ENCODE results near the gene KCND3. TPM values are rescaled to one million over a fixed set of nuclear protein-coding genes. Genes with fewer than 3 reads are reported as not detected.
"Not testable (repeated sequence)": the region's sequence is repeated elsewhere in the genome, so short reads cannot be mapped to it uniquely, and the experiment has no call there.

The KCND3 gene
- total RNA-seq, 1 donor from 2014 or later, result 19.8 TPM

DNA sequence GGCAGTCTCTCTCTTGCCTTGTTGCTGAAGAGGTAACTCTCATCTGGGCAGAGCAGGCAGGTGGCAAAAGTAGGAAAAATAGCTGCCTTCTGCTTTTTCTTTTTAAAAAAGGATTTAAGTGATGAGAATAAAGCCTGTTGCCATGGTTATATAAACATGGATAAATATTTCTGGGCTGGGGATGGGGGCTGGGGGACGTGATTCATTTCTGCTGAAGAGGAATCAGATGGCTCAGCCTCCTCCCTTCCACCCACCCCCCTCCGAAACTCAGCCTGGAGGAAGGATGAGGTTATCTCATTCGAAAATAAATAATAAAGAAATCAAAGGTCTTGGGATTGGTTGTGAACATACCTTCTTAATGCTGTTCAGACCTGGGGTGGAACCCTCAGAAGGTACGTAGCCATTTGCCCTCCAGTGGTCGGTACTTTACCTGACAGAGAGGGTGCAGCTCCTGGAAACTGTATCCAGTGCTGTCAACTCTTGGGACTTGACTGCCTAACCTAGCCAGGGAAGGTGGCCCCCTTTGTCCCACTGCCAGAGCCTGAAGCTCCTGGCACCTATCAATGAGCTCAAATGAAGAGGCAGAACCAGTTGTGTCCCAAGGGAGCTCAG, 246.4 kb downstream of the KCND3 start:
- intact Hi-C loops (cut with micrococcal nuclease), result no loop called here
- DNase-seq, result no peak
- no peak for ATAC-seq

DNA sequence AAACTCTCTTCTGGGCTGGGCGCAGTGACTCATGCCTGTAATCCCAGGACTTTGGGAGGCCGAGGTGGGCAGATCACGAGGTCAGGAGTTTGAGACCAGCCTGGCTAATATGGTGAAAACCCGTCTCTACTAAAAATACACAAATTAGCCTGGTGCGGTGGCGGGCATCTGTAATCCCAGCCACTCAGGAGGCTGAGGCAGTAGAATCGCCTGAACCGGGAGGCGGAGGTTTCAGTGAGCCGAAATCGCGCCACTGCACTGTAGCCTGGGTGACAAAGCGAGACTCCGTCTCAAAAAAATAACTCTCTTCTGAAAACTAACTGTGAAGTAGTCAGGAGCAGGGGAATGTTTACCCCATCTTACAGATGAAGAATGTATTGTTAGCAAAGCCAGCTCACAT, 247.2 kb downstream of the KCND3 start:
- intact Hi-C loops (cut with micrococcal nuclease); ATAC-seq; DNase-seq: not testable (repeated sequence)

DNA sequence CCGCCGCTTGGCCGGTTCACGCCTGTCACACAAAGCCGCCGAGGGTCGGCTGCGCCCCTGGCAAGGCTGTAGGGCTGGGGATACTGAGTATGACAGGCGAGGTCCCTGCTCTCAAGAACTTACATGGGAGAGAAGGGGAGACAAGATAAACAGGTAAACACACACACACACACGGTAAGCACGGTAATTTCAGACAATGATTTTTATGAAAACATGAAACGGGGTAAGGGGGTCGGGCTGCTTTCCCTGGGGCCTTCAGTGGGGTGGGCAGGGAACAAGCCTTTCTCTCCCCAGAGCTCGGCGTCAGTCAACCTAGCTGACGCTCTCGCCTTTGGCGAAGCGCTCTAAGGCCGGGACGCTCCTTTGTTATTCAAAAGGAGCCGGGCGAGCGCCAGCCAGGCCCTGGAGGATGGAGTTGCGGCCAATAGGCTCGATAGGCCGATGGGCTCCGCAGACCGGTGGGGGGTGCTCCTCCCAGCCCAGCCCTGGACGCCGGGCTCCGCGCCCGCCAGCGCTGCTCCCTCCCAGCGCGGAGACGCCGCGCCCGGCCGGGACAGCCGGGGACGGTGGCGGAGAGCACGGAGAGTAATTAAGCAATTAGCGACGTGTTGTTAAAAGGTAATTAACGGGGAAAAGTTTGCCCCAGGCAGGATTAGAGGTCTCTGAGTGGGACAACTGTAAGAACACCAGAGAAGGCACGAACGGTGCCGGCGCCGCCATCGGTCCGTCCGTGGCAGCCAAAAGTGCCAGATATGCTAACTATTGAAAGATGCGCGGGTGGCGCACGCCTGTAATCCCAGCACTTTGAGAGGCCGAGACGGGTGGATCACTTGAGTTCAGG, 249.3 kb downstream of the KCND3 start:
- DNase-seq (peak; percentile 86), ATAC-seq (peak; percentile 63)
- intact Hi-C loops (cut with micrococcal nuclease), result no loop called here

DNA sequence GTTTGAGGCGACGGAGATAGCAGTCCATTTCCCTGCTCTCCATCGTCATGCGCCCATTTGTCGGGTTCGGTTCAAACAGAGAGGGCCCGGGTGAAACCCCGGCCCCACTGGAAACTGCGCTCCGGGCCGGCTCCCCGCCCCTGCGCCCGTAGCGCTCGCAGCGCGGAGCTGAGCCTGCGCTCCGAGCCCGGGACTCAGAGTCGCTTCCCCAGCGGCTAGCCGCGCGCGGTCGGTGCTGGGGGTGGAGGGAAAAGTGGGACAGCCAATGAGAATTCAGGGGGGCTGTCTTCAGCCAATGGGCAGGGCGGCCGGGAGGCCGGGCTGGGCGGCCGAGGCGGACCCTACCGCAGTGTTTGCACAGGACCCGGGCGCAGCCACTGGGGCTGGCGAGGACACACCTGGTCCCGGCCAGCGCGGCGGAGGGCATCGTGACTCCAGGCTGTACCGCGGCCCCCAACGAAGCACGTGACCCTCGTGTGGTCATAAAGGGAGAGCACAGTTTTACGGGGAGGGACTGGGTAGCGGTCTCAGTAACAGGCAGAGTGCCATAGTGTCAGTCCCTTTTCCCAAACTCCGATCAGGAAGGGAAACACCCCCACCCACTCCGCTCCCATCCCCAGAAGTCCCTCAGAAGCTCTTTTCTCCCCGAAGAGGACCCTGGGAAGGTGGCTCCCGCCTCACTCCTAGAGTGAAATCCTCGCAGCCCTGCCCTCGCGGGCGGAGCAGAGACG, 250.1 kb downstream of the KCND3 start, which contains the start of gene INKA2:
Gene INKA2, minus strand, starts transcription at position 202 of the 731 bp plus-strand sequence. Its CDS starts 153 bp downstream, at position 49.
- DNase-seq, result peak; percentile 95
- peak; percentile 86 for ATAC-seq
- intact Hi-C loops (cut with micrococcal nuclease), result no loop called here

DNA sequence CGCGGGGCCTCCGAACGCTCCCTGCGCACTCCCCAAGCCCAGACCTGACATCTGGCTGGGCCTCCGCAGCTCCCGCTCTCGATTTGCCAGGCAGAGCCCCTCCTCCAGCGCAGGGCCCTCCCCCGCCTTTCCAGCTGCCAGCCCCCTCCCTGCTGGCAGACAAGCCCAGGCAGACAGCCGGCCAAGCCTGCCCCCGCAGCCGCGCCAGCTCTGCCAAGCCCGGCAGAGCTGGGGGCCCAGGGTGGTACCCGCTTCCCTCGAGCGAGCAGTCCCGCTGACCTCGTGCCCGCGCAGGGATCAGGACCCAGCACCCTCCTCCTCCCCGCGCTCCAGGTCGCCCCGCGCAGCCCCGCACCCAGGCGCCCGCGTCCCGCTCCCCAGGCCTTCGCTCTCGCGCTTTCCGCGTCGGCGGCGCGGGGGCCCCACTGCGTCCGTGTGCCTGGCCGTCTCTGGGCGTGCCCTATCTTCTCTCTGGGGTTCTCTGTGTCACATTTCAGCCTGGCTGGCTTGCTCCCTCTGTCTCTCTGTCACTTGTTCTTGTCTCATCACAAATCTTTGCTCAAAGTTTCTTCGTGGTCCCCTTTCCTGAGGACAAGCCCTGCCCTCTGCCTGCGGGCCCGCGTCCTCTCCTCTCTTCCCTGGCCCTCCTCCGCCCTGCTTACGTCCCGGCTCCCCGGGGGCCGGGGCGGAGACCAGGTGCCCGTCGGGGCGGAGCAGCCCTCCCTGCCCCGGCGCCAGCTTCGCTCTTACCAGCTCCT, 250.9 kb downstream of the KCND3 start:
- intact Hi-C loops (cut with micrococcal nuclease), result no loop called here
- DNase-seq (peak; percentile 90), ATAC-seq (peak; percentile 70)

DNA sequence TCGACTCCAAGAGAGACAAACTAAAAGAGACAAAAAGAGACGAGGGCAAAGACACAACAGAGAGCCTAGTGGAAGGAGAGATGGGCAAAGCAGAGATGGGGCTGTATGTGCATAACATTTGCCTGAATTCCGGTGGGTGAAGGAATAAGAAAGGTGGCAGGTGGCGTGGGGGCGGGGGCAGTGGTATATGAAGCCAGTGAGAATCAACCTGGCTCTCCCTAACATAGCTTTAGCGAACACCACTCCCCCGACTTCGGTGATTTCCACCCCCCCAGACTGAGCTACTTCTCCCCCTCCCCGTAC, 251.4 kb downstream of the KCND3 start:
- no peak for DNase-seq
- intact Hi-C loops (cut with micrococcal nuclease), result no loop called here
- no peak for ATAC-seq

DNA sequence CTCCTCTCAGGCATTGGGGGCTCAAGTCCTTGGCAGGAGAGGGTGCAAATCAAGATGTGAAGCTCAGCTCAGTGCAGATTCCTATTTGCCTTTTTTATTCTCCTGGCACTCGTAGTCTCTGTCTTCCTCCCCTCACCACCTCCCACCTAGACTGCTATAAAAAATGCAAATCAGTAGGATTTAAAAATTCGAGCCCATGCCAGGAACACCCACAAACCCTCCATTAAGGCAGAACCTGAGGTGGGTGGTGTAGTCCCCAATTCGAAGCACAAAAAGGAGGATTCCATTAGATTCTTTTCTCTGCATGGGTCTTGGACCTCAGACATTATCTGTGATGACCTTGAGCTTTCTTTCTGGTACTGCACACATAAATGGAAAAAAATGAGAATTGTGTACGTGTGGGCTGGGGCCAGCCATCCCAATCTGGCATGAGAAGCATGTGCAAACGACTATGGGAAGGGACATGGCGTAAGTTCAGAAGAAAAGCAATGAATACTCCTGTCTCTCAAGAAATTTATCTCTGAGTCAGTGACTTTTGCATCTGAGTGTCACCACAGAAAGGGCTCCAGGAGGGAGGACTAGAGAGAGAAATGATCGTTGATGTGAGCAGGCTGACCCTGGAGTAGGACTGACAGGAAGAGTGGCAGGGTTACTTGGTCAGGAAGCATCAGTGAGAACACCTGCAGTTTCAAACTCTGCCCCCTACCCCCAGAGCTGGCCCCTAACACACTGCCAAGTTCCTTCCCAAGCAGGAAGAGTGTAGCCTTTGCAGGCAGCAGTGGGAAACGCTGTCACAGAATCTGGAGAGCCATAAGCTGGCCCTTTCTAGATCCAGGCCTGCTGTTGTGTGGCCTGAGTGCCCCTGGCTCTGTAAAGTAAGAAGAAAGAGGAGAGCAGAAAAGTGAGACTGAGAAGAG, 252.0 kb downstream of the KCND3 start:
- ATAC-seq (no peak), DNase-seq (no peak)
- intact Hi-C loops (cut with micrococcal nuclease), result no loop called here

DNA sequence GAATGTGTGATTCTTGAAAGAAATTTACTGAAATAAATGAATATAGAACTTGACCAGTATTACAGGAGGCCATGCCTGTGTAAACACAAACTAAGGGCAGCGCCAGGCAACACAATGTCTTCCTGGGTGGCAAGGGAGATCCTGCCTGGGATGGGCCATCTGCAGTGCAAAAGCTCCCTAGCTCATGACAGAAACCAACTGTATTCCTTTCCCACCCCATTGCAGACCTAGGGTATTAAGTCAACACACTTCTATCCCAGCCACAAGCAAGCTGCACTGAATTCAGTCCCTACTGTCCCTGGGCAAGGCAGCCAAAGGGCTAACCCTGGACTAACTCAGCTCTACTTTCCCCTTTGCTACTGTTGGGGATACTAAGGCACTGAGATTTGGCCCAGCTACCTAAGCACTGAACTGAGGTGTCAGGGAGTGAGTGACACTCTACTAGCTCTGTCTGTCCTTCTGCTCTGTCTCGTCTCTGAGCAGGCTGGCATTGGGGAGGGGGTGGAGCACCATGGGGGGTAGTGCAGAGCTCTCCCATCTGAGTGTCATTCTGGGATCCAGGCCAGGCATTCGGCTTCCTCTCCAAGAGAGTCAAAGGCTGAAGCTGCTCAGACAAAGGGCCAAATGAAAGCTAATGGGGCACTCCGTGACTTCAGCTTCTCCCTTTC, 252.8 kb downstream of the KCND3 start:
- peak; percentile 29 for ATAC-seq
- intact Hi-C loops (cut with micrococcal nuclease), result no loop called here

DNA sequence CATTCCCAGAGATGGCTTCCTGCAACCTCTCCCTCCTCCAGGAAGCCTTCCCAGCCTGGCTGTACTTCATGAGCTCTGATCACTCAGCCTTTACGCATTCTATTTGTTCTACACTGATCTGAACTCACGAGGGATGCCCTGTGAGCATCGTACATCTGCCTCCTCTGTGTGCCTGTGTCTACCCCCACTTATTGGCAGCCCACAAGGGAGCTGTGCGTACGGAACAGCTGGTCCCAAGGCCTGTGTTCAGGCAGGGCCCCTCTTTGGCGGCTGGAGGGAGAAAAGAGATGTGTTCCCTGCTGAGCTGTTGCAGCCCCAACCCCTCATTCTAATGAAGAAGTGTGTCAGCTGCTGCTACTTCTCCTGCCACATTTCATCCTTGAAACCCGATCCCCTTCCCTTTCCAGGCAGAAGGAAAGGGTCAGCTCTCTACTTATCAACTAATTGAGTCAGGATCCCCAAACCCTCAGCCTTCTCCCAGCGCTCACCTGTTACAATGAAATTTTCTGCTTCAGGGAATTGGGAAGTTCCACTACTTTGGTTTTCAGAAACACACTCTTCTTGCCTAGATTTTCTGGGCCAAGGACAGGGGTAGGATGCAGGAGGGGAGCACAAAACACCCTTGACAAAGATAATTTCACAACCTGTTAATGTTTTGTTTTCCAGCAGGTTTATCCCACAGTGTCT, 253.5 kb downstream of the KCND3 start:
- DNase-seq, result no peak
- intact Hi-C loops (cut with micrococcal nuclease), result no loop called here
- no peak for ATAC-seq

More for the DNA sequence above, 252.8 kb downstream of the KCND3 start:
- DNase-seq, result peak; percentile 85

DNA sequence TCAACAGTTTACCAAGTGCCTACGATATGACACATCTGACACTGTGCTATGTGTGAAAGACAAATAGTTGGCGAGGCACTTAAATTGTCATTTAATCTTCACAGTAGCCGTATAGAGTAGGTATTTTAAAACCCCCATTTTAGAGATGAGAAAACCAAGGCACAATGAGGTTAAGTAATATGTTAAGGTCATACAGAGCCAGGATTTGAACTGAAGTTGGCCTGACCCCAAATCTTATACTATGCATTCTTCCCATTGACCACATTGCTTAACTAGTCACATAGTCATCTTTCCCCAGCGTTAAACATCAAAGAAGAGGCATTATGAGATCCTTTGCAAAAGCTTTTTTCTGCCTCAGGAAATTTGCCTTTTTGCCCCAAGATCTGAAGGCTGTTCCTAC, 254.1 kb downstream of the KCND3 start:
- ATAC-seq, result no peak
- DNase-seq, result no peak
- intact Hi-C loops (cut with micrococcal nuclease), result no loop called here

DNA sequence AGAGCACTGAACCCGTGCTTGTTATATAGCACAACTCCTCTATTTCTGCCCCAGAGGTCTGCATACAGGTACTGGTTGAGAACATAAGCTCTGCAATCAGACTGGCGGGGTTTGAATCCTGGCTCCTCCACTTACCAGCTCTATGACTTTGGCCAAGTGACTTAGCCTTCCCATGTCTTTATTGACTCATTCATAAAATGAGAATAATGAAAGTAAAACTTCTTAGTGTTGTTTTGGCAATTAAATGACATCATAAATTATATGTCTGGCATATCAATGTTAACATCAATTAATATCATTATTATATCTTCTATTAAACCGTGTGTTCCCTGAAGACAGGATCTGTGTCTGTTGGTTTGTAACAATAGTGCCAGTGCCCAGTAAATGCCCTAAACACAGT, 254.6 kb downstream of the KCND3 start:
- DNase-seq, result no peak
- no peak for ATAC-seq
- intact Hi-C loops (cut with micrococcal nuclease), result no loop called here

DNA sequence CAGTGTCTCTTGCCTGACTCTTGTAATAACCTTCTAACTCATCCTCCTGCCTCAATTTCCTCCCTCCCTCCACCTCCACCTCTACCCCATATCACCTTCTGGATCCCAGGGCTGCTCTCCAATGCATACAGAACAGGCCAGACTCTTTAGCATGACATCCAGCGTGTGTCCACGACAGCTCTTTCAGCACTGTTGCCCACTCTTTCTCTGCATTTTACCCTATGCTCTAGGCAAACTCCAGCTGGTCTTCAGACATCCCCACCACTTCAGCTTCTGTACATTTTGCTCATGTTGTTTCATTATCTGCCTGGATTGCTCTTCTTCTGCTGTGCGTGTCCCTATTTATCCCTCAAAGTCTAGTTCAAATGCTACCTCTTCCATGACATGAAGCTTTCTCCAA, 255.0 kb downstream of the KCND3 start:
- no peak for DNase-seq
- intact Hi-C loops (cut with micrococcal nuclease), result no loop called here
- ATAC-seq, result no peak

DNA sequence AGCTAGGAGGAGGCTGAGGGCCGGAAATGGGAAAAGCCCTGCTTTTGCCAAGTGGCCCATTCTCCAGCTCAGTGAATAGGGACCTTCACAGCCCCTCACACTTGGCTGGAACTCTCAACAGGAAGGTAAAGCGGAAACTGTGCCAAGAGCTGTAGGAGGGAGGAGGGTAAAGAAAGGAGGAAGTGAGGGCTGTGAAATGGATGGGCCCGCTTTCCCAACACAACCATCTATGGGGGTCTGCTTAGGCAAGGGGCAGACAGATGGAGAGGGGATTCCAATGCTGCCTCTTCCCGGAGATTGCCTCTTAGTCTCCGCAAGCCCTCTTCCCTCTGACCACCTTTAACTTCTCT, 255.5 kb downstream of the KCND3 start:
- intact Hi-C loops (cut with micrococcal nuclease), result no loop called here

DNA sequence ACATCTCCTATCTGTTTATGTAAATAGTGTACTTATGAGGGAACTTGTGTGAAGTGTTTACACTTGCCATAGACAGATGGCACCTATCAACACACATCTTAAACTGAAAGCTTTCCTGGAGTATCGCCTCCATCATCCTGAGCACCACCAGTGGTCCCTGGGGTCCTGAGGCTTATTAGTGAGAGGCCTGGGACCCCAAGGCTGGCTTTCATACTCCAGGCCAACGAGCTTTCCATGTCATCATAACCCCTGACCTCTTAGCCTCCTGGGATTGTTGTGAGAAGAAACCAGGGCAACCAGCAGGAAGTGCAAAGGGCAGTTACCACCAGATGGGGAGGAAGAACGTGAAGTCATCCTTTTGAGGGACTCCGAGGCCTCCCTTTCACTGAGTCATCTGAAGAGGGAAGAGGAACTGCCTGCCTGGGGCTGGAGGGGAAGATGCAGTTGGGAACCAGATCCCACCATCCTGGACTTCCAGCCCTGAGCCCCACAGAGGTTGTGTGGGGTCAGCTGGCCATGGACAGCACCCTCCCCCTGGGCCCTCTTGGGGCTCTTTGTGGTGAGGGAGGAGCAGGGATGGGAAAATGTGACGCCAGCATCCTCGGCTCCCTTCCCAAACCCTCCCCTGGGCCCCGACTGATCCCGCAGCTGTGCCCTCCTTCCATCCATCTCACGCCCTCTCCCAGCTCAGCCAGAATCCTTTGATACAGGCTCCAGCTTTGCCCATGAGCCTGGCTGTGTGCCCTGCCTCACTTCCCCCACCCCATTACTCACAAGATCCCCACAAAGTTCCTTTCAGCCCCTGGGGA, 256.1 kb downstream of the KCND3 start:
- intact Hi-C loops (cut with micrococcal nuclease), result no loop called here
- DNase-seq, result peak; percentile 77
- ATAC-seq, result peak; percentile 37

More for the DNA sequence above, 255.5 kb downstream of the KCND3 start:
- DNase-seq (no peak), ATAC-seq (no peak)

DNA sequence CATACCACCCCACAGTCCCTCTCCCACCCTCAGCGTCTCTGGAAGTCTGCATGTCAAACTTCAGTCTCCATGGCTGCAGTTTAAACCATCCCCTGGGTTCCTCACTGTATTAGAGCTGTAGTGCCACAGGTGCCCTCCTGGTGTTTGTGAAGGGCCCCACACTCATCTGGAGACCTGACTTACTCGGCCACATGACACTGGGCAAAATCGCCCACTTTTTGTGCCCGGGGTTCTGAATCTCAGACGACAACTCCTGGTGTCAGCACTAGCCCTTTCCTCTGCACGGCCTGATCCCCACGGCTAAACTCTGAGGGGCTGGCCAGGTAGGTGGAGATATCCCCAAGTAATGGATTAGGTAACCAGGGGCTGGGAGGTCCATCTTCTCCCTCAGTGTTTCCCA, 256.8 kb downstream of the KCND3 start:
- DNase-seq (no peak), ATAC-seq (no peak)
- intact Hi-C loops (cut with micrococcal nuclease), result no loop called here

DNA sequence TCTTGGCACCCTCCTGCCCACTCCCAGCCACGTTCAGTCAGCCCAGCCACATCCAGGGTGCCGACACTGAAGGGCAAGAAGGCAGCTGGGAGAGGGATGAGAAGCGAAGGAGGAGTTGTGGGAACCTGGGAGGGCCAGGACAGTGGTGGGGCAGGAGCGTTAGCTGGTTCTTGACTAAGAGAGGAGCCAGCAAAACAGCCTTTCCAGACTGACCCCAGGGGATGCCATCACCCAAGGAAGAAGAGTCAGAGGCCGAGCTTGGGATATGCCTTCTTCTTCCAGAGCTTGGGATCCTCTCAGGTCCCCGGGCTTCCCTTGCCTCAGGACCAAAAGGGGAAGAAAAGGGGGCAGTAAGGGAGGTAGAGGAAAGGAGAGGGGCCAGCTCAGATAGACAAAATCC, 257.5 kb downstream of the KCND3 start:
- DNase-seq, result no peak
- ATAC-seq, result no peak
- intact Hi-C loops (cut with micrococcal nuclease), result no loop called here

DNA sequence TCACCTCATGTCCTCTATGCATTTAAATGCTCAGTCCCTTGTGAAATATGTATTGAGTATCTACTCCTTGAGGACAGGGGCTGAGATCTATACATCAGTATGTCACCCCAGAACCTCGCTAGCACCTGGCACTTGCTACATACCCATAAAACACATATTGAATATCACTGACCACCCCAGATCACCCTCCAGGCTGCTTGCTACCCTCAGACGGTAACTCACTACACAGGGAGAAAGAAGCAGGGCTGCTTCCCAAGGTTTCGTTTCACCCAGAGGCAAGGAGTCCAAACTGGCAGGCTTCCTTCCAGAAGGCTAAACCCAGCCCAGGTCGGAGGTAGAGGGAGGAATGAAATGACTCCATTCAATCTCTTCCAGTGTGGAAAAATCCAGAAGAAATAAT, 258.8 kb downstream of the KCND3 start:
- no peak for DNase-seq
- ATAC-seq, result no peak
- intact Hi-C loops (cut with micrococcal nuclease), result no loop called here
